Kidney (tissue), 14 donors: ENCODE results near the gene PRICKLE1. TPM values are rescaled to one million over a fixed set of nuclear protein-coding genes. Genes with fewer than 3 reads are reported as not detected.
"Not testable (repeated sequence)": the region's sequence is repeated elsewhere in the genome, so short reads cannot be mapped to it uniquely, and the experiment has no call there.

ENCODE experiments used
- DNase-seq, 5 donors: peaks; one replicate each; pipeline ENCODE4 v3.0.0-alpha.2; 2013 to 2020
- FAIRE-seq: peaks from 2 replicates; lab custom pipeline; 2012; peaks lifted over from hg19 to GRCh38; lab: Jason Lieb, UNC
- H3K27ac ChIP-seq, 2 donors: one replicate each; pipeline ENCODE4 v1.7.0; 2013; ENCODE audit warnings: low read depth in 2 of 2, low read length in 2 of 2, inconsistent platforms in 1 of 2
- H3K27me3 ChIP-seq: one replicate; pipeline ENCODE4 v1.7.1; 2013; ENCODE audit warnings: low read length, inconsistent platforms; ENCODE audit not compliant: control insufficient read depth, insufficient read depth
- H3K36me3 ChIP-seq, 3 donors: one replicate each; pipeline versions ENCODE4 v1.7.0 to v1.7.1; 2013; ENCODE audit warnings: low read length in 3 of 3, control low read depth in 1 of 3, inconsistent platforms in 1 of 3; ENCODE audit not compliant: insufficient read depth in 3 of 3, control insufficient read depth in 2 of 3
- H3K4me1 ChIP-seq, 3 donors: one replicate each; pipeline versions ENCODE4 v1.7.0 to v1.7.1; 2013; ENCODE audit warnings: low read length in 3 of 3, inconsistent platforms in 1 of 3, low read depth in 1 of 3; ENCODE audit not compliant: control insufficient read depth in 2 of 3, insufficient read depth in 2 of 3
- H3K4me3 ChIP-seq, 3 donors: one replicate each; pipeline versions ENCODE4 v1.7.0 to v1.8.1; 2013; ENCODE audit warnings: low read length in 3 of 3, control low read depth in 1 of 3, inconsistent platforms in 1 of 3
- H3K9ac ChIP-seq, 3 donors: one replicate each; pipeline versions ENCODE4 v1.7.0 to v1.7.1; 2013; ENCODE audit warnings: low read length in 3 of 3, control low read depth in 1 of 3, inconsistent platforms in 1 of 3
- H3K9me3 ChIP-seq, 3 donors: one replicate each; pipeline versions ENCODE4 v1.7.0 to v1.7.1; 2013; ENCODE audit warnings: low read length in 3 of 3, control low read depth in 1 of 3, inconsistent platforms in 1 of 3; ENCODE audit not compliant: control insufficient read depth in 2 of 3, insufficient read depth in 1 of 3
- intact Hi-C: fragments of 100-400 bp; cut with DNase I; formaldehyde crosslinking; loops from one replicate; pipeline ENCODE4 v1.11.1; 2022
- polyA plus RNA-seq: library from polyadenylated mRNA; stranded (reverse); fragments of 350-450 nt; fragmentation: Illumina TruSeq; extraction: RNeasy Lipid Tissue Mini Kit (QIAGEN cat#74804); gene quantifications from one replicate; pipeline ENCODE4 v1.2.3, GENCODE V29; 2014; ENCODE audit warnings: low read depth, low replicate concordance; ENCODE audit not compliant: insufficient read depth
- total RNA-seq: library from RNA; stranded (reverse); fragmentation: NEBNext Ultra II Directional; extraction: Animal tissue kit (Norgen Biotek cat#: 25700); gene quantifications from one replicate; pipeline ENCODE4 v1.2.1, GENCODE V29; 2021
- TF ChIP-seq, protein P1 (sequence below): IDR thresholded peaks from 3 replicates; pipeline ENCODE4 v1.5.1; 2012; ENCODE audit warnings: mild to moderate bottlenecking, moderate library complexity, borderline replicate concordance; ENCODE audit not compliant: insufficient read depth; ENCODE audit errors: extremely low read depth
- donor health status: control.
- donor health status: control.
- donor health status: control.
- donor health status: control.
- donor health status: control.
- donor health status: DM: yes; HTN: yes; CAD: no.
- donor health status: Normal renal cell carcinoma (clear cell type).

Gene PRICKLE1
- total and polyA plus RNA-seq, 2 donors from 2014 or later = 3.9 to 21.7 TPM

DNA sequence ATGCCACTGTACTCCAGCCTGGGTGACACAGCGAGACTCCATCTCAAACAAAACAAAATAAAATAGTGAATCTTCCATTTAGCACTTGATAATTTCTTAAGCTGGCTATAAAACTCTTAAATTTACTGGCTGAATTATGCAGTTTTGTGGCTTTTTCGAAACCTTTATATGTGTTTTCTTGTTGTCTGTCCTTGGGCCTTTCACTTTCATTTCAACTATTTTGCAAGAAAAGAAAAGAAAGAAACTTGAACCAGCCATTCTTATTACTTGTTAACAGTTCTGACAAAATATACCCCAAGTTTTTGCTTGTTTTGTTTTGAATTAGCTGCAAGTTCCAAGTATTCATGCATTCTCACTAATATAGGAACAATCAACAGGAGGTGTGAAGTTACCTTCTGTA is 42.8 kb downstream of the PRICKLE1 start:
- H3K4me1 ChIP-seq = no peaks in the 10 kb centered on the region
- no peak overlapping the region for H3K9ac ChIP-seq
- FAIRE-seq = no peak
- no peak for DNase-seq
- H3K36me3 ChIP-seq = no peaks in the 10 kb centered on the region
- H3K9me3 ChIP-seq = no peaks in the 10 kb centered on the region
- intact Hi-C loops = no loop called here
- no peak overlapping the region for H3K4me3 ChIP-seq
- H3K27me3 ChIP-seq = no peaks in the 10 kb centered on the region
- no peak overlapping the region for H3K27ac ChIP-seq
- TF ChIP-seq, protein P1, sequence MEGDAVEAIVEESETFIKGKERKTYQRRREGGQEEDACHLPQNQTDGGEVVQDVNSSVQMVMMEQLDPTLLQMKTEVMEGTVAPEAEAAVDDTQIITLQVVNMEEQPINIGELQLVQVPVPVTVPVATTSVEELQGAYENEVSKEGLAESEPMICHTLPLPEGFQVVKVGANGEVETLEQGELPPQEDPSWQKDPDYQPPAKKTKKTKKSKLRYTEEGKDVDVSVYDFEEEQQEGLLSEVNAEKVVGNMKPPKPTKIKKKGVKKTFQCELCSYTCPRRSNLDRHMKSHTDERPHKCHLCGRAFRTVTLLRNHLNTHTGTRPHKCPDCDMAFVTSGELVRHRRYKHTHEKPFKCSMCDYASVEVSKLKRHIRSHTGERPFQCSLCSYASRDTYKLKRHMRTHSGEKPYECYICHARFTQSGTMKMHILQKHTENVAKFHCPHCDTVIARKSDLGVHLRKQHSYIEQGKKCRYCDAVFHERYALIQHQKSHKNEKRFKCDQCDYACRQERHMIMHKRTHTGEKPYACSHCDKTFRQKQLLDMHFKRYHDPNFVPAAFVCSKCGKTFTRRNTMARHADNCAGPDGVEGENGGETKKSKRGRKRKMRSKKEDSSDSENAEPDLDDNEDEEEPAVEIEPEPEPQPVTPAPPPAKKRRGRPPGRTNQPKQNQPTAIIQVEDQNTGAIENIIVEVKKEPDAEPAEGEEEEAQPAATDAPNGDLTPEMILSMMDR = no peak

DNA sequence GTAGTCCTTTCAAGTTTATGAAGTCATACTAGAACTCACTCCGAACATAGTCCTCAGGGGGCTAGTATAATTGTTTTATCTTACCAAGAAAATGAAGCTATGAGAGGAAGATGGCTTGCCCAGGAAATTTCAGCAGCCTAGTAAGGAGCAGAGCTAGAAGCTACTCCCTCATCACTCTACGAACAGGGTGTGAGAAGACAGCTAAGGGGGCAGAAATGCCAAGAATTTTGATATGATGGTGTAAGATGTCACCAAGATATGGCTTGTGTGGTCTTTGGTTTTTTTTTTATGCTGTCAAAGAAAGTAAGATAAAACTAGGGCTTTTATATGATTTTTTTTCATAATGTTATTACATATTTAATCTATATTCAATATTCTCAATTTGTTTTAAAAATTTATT is 47.6 kb downstream of the PRICKLE1 start:
- intact Hi-C loops = no loop called here
- TF ChIP-seq, protein P1 = no peak
- DNase-seq = no peak
- no peak overlapping the region for H3K4me3 ChIP-seq
- H3K36me3 ChIP-seq = no peaks in the 10 kb centered on the region
- no peak overlapping the region for H3K27ac ChIP-seq
- FAIRE-seq = no peak
- H3K27me3 ChIP-seq = no peaks in the 10 kb centered on the region
- H3K9me3 ChIP-seq = no peaks in the 10 kb centered on the region
- H3K4me1 ChIP-seq = no peaks in the 10 kb centered on the region
- no peak overlapping the region for H3K9ac ChIP-seq

DNA sequence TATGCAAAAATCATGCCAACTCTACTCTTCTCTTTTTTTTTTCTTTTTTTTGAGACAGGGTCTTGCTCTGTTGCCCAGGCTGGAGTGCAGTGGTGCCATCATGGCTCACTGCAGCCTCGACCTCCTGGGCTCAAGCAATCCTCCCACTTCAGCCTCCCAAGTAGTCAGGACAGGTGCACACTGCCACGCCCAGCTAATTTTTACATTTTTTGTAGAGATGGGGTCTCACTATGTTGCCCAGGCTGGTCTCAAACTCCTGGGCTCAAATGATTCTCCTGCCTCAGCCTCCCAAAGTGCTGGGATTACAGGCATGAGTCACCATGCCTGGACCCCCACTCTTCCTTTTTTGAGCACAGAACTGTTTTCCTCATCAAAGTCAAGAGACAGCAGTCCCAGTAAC is 48.2 kb downstream of the PRICKLE1 start:
- H3K27ac ChIP-seq, H3K9ac ChIP-seq, H3K27me3 ChIP-seq, H3K4me1 ChIP-seq, DNase-seq, H3K4me3 ChIP-seq, FAIRE-seq, intact Hi-C loops, H3K36me3 ChIP-seq, H3K9me3 ChIP-seq: not testable (repeated sequence)

DNA sequence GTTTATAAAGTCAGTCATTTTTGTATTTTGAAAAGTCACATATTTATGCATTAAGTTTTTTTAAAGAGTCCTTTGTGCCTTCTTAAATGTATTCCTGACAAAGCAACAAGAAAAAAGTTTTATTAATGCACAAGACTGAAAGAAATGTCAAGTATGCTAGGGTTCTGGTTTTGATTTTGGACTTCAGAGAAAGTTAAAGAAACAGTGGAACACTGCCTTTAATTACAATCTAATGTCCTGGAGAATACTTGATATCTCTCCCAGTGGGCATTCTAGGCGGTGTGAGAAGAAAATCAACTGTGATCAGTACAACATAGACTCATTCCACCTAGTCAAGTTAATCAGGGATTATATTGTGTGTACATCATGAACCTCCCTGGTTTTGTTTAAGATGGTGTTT is 49.9 kb downstream of the PRICKLE1 start:
- Histone ChIP-seq H3K27me3 (no peaks in the 10 kb centered on the region), H3K4me1 (no peaks in the 10 kb centered on the region), H3K4me3 (no peak overlapping the region), H3K9ac (no peak overlapping the region), H3K36me3 (no peaks in the 10 kb centered on the region), H3K9me3 (no peaks in the 10 kb centered on the region), H3K27ac (no peak overlapping the region)
- TF ChIP-seq, protein P1 = no peak
- no peak for DNase-seq
- no peak for FAIRE-seq
- intact Hi-C loops = no loop called here
